Vagina (tissue), 2 donors: Measurements from ENCODE around the gene MEP1A.

Source experiments
- CTCF ChIP-seq, 3 experiments: fragments of 450-650 bp in 2 of 3; fragments of 200-600 bp in 1 of 3; sonication (generic) in 1 of 3; IDR thresholded peaks; one replicate each; pipeline ENCODE4 v1.5.1; 2017 to 2019; ENCODE audit warnings: antibody characterized with exemption in 3 of 3, mild to moderate bottlenecking in 2 of 3, moderate library complexity in 2 of 3
- POLR2A ChIP-seq, 2 donors: fragments of 450-650 bp; IDR thresholded peaks; one replicate each; pipeline ENCODE4 v1.6.1; 2017; ENCODE audit warnings: antibody characterized with exemption in 2 of 2, mild to moderate bottlenecking in 2 of 2, moderate library complexity in 2 of 2

- TF ChIP-seq POLR2A (IDR thresholded peaks at IDR 0.05) (no peak), CTCF (IDR thresholded peaks at IDR 0.05) (no peak)
Observed at GRCh38 chr6:46850792-46851191, 57.6 kb downstream of the MEP1A start.
